ENCODE results near the gene CCP110.
A peak's percentile ranks its signal among the peaks of the same experiment; 100 is the strongest.

The CCP110 gene

GRCh38 chr16:19523559-19524355 is at the start of gene CCP110:
TSS of gene CCP110 (plus strand) at chr16:19523942. CDS start at chr16:19527882, 3,940 bp downstream.
- peak; percentile 96 for DNase-seq

GRCh38 chr16:19474617-19475016 is 49.1 kb upstream of the CCP110 start:
- no peak for DNase-seq

- no peak for DNase-seq
Measured at GRCh38 chr16:19478505-19478904, 45.2 kb upstream of the CCP110 start.

GRCh38 chr16:19479302-19479721 is 44.4 kb upstream of the CCP110 start:
- no peak for DNase-seq

GRCh38 chr16:19481296-19481695 is 42.4 kb upstream of the CCP110 start:
- no peak for DNase-seq

GRCh38 chr16:19481769-19482168 is 42.0 kb upstream of the CCP110 start:
- no peak for DNase-seq

GRCh38 chr16:19482291-19482690 is 41.5 kb upstream of the CCP110 start:
- DNase-seq = no peak

- DNase-seq = no peak
Measured at GRCh38 chr16:19484096-19484495, 39.6 kb upstream of the CCP110 start.

GRCh38 chr16:19485611-19486010 is 38.1 kb upstream of the CCP110 start:
- no peak for DNase-seq

GRCh38 chr16:19486051-19486450 is 37.7 kb upstream of the CCP110 start:
- no peak for DNase-seq

- no peak for DNase-seq
Measured at GRCh38 chr16:19486750-19487325, 36.9 kb upstream of the CCP110 start.

- DNase-seq = no peak
Measured at GRCh38 chr16:19488213-19488640, 35.5 kb upstream of the CCP110 start.

GRCh38 chr16:19490619-19491018 is 33.1 kb upstream of the CCP110 start:
- no peak for DNase-seq

GRCh38 chr16:19497176-19497575 is 26.6 kb upstream of the CCP110 start:
- DNase-seq = no peak

- no peak for DNase-seq
Measured at GRCh38 chr16:19499006-19499405, 24.7 kb upstream of the CCP110 start.

GRCh38 chr16:19499481-19499880 is 24.3 kb upstream of the CCP110 start:
- no peak for DNase-seq

- DNase-seq = peak; percentile 81
Measured at GRCh38 chr16:19502395-19503131, 21.2 kb upstream of the CCP110 start.

GRCh38 chr16:19503461-19504075 is 20.2 kb upstream of the CCP110 start:
- DNase-seq = no peak

GRCh38 chr16:19505600-19506303 is 18.0 kb upstream of the CCP110 start:
- DNase-seq = no peak

GRCh38 chr16:19506965-19507364 is 16.8 kb upstream of the CCP110 start:
- DNase-seq = no peak

- DNase-seq = no peak
Measured at GRCh38 chr16:19507867-19508266, 15.9 kb upstream of the CCP110 start.

GRCh38 chr16:19512297-19512696 is 11.4 kb upstream of the CCP110 start:
- no peak for DNase-seq
